Effector CD4-positive, alpha-beta T cell (primary cell): Measurements from ENCODE around the gene NRAP.

ENCODE experiments used
- DNase-seq: peaks from one replicate; pipeline ENCODE4 v3.0.0-alpha.2; 2020

NRAP gene

DNA sequence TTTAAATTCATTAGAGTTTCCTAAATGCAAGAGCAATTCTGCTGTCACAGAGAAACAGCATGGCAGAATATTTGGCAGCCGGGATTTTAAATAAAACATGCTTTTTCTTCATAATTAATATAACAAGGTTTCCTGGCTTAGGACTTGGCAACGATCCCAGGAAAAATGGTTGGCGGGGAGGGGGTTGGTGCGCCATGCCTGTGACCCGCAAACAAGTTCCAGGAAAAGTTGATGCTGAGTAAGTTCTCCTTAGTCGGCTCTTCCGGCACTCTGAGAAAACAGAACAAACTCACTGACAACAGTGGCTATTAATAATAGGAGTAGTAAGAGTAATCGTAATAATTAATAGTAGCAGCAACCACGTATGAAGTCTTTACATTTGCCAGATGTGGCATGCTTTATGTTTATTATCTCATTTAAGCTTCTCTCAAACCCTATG lies 106.4 kb downstream of the NRAP start:
- no peak for DNase-seq

DNA sequence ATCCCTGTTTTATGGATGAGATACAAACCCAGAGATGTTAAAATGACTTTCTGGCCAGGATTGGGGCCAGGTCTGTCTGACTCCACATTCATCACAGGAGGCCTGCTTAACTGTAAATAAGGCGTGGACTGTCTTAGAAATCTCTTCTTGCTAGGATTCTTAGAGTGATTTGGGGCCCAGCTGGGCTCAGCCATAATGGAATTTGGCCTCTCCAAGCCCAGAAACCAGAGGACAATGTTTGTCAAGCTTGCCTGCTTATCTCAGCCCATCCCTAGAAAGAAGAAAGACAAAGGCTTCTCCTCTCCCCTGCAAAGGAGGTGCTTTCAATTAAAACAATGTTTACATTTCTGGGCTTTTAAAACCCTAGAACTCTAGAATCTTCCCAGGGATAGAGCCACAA lies 108.1 kb downstream of the NRAP start:
- no peak for DNase-seq

- DNase-seq, result no peak
Measured at GRCh38 chr10:113555245-113555644, 108.6 kb downstream of the NRAP start.

DNA sequence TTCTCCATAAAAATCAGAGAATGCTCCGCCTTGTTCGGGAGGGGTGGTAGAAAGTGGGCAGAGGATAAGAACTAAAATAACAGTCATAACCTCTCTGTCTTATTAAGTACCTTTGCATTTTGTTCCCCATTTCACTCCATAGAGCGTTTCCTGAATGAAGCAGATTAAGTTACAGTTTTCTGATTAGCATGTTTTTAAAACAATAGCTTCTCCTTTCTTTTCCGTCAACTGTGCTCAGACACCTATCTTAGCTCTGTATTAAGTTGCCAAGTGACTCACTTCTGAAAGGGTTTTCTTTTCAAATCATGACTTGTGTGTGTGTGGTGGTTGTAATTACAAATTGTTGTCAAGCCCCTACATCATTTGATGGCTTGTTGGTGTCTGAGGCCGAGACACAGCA lies 109.6 kb downstream of the NRAP start:
- no peak for DNase-seq

GRCh38 chr10:113553149-113553548 lies 110.7 kb downstream of the NRAP start:
- DNase-seq, result no peak

DNA sequence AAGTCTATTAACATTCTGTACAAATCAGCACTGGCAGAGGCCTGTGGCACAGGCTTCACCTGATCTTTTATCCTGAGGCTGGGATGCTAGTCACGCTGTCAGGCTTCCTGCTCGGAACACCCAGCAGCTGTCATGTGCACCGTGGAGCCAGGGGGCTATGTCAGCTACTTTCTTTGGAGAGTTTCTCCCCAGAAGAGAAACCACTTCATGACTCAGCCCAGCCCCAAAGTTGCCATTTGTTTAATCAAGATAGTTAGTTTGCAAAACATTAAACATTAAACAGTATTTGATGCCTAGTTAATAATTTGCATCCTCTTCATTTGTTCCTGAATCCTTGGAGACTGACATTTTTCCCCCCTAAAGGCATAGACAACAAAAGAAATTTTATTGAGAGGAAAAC lies 111.1 kb downstream of the NRAP start, which contains the start of gene HABP2:
Gene HABP2, plus strand, starts transcription at position 353 of the 400 bp plus-strand sequence. CDS start 69 bp downstream, outside the sequence.
- DNase-seq, result no peak

GRCh38 chr10:113552014-113552413 lies 111.8 kb downstream of the NRAP start:
- no peak for DNase-seq

- no peak for DNase-seq
Measured at GRCh38 chr10:113550365-113550764, 113.5 kb downstream of the NRAP start.

DNA sequence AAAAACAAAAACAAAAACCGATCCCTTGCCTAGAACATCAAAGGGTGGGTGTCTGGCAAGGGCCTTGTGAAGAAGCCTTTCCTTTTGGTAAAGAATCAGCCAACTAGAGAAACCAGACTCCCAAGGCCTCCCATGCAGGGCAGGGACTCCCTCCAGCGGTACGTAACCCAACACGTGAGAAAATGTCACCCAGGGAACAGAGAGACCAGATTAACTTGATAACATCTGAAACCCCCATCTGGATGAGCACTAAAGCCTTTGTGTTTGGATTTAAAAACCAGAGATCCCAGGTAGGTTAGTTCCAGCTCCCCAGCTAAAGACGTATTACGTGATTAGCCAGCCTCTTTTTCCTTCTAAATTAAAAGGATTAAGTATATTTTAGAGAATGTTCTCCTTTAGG lies 114.0 kb downstream of the NRAP start:
- no peak for DNase-seq

- no peak for DNase-seq
Measured at GRCh38 chr10:113547426-113547825, 116.4 kb downstream of the NRAP start.

DNA sequence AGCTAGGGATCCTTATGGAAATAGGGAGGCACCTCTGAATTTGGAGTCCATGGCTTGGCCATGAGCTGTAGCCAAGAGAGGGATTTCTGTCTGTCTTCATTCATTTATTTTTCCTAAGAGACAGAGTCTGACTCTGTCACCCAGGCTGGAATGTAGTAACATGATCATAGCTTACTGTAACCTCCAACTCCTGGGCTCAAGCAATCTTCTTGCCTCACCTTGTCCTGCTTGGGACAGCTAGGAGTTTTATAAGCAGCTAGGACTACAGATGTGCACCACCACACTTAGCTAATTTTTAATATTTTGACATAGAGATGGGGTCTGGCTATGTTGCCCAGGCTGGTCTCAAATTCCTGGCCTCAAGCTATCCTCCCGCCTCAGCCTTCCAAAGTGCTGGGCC lies 119.4 kb downstream of the NRAP start:
- DNase-seq, result no peak

- DNase-seq, result no peak
Measured at GRCh38 chr10:113543107-113543955, 120.5 kb downstream of the NRAP start.

DNA sequence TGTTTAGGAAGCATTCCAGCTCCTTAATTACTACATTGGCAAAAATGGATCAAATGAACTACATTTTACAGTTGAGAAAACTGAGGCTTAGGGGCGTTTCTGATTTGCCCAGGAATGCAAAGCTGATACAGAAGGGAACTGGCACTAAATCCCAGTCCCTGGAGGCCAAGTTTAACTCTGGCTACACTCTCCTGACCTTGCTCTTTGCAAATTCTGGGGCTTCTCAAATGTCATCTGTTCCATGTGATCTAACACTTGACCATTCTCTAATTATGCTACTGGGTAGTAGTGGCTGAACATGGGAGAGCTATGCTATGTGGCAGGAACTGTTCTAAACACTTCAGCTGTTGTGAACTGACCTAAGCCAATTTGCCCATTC lies 122.3 kb downstream of the NRAP start:
- no peak for DNase-seq

DNA sequence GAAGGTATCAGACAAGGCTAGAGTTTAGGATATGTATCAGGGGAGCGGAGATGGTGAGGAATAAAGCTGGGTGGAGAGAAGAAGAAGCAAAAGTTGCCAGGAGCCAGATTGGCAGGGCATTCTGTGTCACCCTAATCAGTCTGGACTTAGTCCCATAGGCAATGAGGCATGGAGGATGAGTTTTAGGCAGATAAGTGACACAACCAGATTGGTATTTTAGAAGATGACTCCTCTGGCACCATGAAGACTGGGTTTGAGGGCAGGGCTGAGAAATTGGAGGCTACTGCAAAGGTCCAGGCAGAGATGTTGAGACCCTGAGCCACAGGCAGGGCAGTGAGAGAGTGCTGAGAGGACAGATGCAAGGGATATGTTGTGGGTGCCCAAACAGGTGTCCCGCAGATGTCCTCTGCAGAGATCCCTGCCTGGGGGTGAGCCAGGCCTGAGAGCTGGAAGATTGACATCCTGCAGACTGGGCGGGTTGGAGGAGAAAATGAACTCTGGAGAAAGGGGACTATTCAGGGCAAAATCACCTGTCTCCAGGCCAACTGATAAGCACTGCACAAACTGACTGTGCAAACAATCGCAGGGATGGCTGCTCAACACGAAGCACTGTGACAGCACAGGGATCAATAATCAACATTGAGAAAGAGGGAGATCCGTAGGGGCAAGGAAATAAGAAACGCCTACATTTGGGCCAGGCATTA lies 122.8 kb downstream of the NRAP start:
- DNase-seq, result no peak

- DNase-seq, result no peak
Measured at GRCh38 chr10:113539789-113540188, 124.1 kb downstream of the NRAP start.
